GM12878 (cell line): ENCODE results near the gene ABCA3. TPM values are rescaled to one million over a fixed set of nuclear protein-coding genes. Genes with fewer than 3 reads are reported as not detected.

Experiments used
- ATAC-seq: fragments of 200-7000 bp; cut with Tn5 transposase; 3 replicates; pipeline ENCODE4 v1.9.1; 2020; ENCODE audit warnings: mild to moderate bottlenecking, moderate library complexity
- BruUV-seq: library from RNA; stranded (reverse); fragments of 400-500 nt; replicated peaks from 2 replicates; lab custom pipeline; 2021; lab: Mats Ljungman, UMichigan
- CTCF ChIA-PET: fragments of 300-600 bp; sonication (Branson Sonifier 250); formaldehyde crosslinking; extraction: SDS; loops from one replicate; lab custom pipeline; 2021; ENCODE audit warnings: inconsistent platforms; lab: Yijun Ruan, JAX
- POLR2A ChIA-PET: fragments of 350-600 bp; formaldehyde crosslinking; extraction: SDS; loops from one replicate; lab custom pipeline; 2021; ENCODE audit warnings: inconsistent platforms; lab: Charles Lee
- RAD21 ChIA-PET: fragments of 300-600 bp; sonication (Branson Sonifier 250); formaldehyde crosslinking; loops from one replicate; lab custom pipeline; 2023; ENCODE audit warnings: antibody characterized with exemption; ENCODE audit not compliant: unreplicated experiment; lab: Charles Lee
- SMC1A ChIA-PET: fragments of 300-600 bp; sonication (Branson Sonifier 250); formaldehyde crosslinking; loops from one replicate; lab custom pipeline; 2023; ENCODE audit not compliant: unreplicated experiment, uncharacterized antibody; lab: Charles Lee
- DNase-seq: peaks from one replicate; pipeline ENCODE4 v3.0.0-alpha.2; 2011; ENCODE audit warnings: low read depth, low spot score
- FAIRE-seq: peaks from 3 replicates; lab custom pipeline; 2011; peaks lifted over from hg19 to GRCh38; lab: Jason Lieb, UNC
- H2AFZ ChIP-seq: 2 replicates; pipeline ENCODE4 v1.6.0; 2011; ENCODE audit warnings: low read depth, low read length, control low read depth; ENCODE audit not compliant: control insufficient read depth
- H3K27ac ChIP-seq: 2 replicates; pipeline ENCODE4 v1.5.1; 2011; ENCODE audit warnings: control low read depth; ENCODE audit not compliant: control insufficient read depth, insufficient read depth
- H3K27me3 ChIP-seq, 2 experiments: replicated peaks in 1 of 2; 2 replicates each; pipeline versions ENCODE4 v1.6.0 to v1.6.1; 2011; ENCODE audit warnings: low read length in 1 of 2; ENCODE audit not compliant: control insufficient read depth in 2 of 2, insufficient read depth in 2 of 2
- H3K36me3 ChIP-seq, 2 experiments: 2 replicates each; pipeline ENCODE4 v1.5.1; 2011; ENCODE audit warnings: low read length in 1 of 2; ENCODE audit not compliant: control insufficient read depth in 2 of 2, insufficient read depth in 2 of 2
- H3K4me1 ChIP-seq: 2 replicates; pipeline ENCODE4 v1.6.1; 2011; ENCODE audit warnings: mild to moderate bottlenecking, low read length, moderate library complexity, mixed read lengths; ENCODE audit not compliant: control insufficient read depth, insufficient read depth
- H3K4me2 ChIP-seq: 2 replicates; pipeline ENCODE4 v1.6.0; 2011; ENCODE audit warnings: control low read depth; ENCODE audit not compliant: control insufficient read depth, insufficient read depth
- H3K4me3 ChIP-seq: fragments of 200-600 bp; sonication (generic); 2 replicates; pipeline ENCODE4 v1.5.1; 2016
- H3K79me2 ChIP-seq: 2 replicates; pipeline ENCODE4 v1.6.0; 2011; ENCODE audit warnings: low read length; ENCODE audit not compliant: control insufficient read depth, insufficient read depth
- H3K9ac ChIP-seq: 2 replicates; pipeline ENCODE4 v1.8.0; 2011; ENCODE audit warnings: low read length, control low read depth, mixed read lengths; ENCODE audit not compliant: control insufficient read depth, insufficient read depth
- H3K9me3 ChIP-seq: replicated peaks from 3 replicates; pipeline ENCODE4 v1.5.1; 2011; ENCODE audit warnings: mild to moderate bottlenecking, low read length; ENCODE audit not compliant: control insufficient read depth, insufficient read depth
- H4K20me1 ChIP-seq: 2 replicates; pipeline ENCODE4 v1.6.0; 2011; ENCODE audit not compliant: control insufficient read depth, insufficient read depth
- ATF3 ChIP-seq: IDR thresholded peaks from 2 replicates; pipeline ENCODE4 v1.6.1; 2011; ENCODE audit warnings: low read depth, mild to moderate bottlenecking, low read length, moderate library complexity, borderline replicate concordance; ENCODE audit errors: extremely low read depth
- ATF7 ChIP-seq: fragments of 450-650 bp; IDR thresholded peaks from 2 replicates; pipeline ENCODE4 v1.6.1; 2016; ENCODE audit warnings: low read depth, mild to moderate bottlenecking
- BACH1 ChIP-seq: fragments of 450-650 bp; IDR thresholded peaks from 2 replicates; pipeline ENCODE4 v1.6.1; 2017; ENCODE audit warnings: mild to moderate bottlenecking, borderline replicate concordance
- BRCA1 ChIP-seq: IDR thresholded peaks from 2 replicates; pipeline ENCODE4 v1.6.1; 2011; ENCODE audit warnings: low read depth, low read length, improper control_type of control experiment
- CBX5 ChIP-seq: sonication (generic); IDR thresholded peaks from 2 replicates; pipeline ENCODE4 v1.6.1; 2016; ENCODE audit warnings: low read depth, moderate library complexity, mild to moderate bottlenecking, inconsistent platforms
- EZH2 ChIP-seq: IDR thresholded peaks from 2 replicates; pipeline ENCODE4 v1.6.1; 2012; ENCODE audit warnings: low read depth, mild to moderate bottlenecking, control low read depth, inconsistent platforms, low read length, borderline replicate concordance; ENCODE audit not compliant: control insufficient read depth
- HCFC1 ChIP-seq: fragments of 150-350 bp; IDR thresholded peaks from 2 replicates; pipeline ENCODE4 v1.6.1; 2014; ENCODE audit warnings: low read length
- IKZF2 ChIP-seq, 2 experiments: fragments of 450-650 bp; IDR thresholded peaks; 2 replicates each; pipeline ENCODE4 v1.6.1; 2017; ENCODE audit warnings: mild to moderate bottlenecking in 2 of 2, moderate library complexity in 2 of 2
- NRF1 ChIP-seq: conservative IDR thresholded peaks from 2 replicates; pipeline ENCODE4 v1.6.1; 2011; ENCODE audit warnings: mild to moderate bottlenecking, low read depth, low read length, improper control_type of control experiment
- RAD21 ChIP-seq: IDR thresholded peaks from 2 replicates; pipeline ENCODE4 v1.6.1; 2011; ENCODE audit warnings: mild to moderate bottlenecking, low read depth, low read length, moderate library complexity; ENCODE audit not compliant: insufficient read depth
- RBBP5 ChIP-seq: fragments of 200-600 bp; sonication (generic); conservative IDR thresholded peaks from 2 replicates; pipeline ENCODE4 v1.6.1; 2016
- SRF ChIP-seq, 2 experiments: IDR thresholded peaks; 2 replicates each; pipeline ENCODE4 v1.6.1; 2011; ENCODE audit warnings: low read depth in 2 of 2, low read length in 2 of 2, mild to moderate bottlenecking in 1 of 2, moderate library complexity in 1 of 2
- SUPT20H ChIP-seq: IDR thresholded peaks from 2 replicates; pipeline ENCODE4 v1.6.1; 2011; ENCODE audit warnings: low read depth, mild to moderate bottlenecking, low read length, moderate library complexity, borderline replicate concordance; ENCODE audit not compliant: control insufficient read depth
- SUZ12 ChIP-seq: fragments of 200-600 bp; sonication (generic); IDR thresholded peaks from one replicate; pipeline ENCODE4 v1.6.1; 2018; ENCODE audit warnings: antibody characterized with exemption, mild to moderate bottlenecking; ENCODE audit not compliant: unreplicated experiment
- TCF7 ChIP-seq: IDR thresholded peaks from 2 replicates; pipeline ENCODE4 v1.6.1; 2014; ENCODE audit warnings: antibody characterized with exemption, borderline replicate concordance
- ZBTB40 ChIP-seq: fragments of 450-650 bp; IDR thresholded peaks from 2 replicates; pipeline ENCODE4 v1.6.1; 2016; ENCODE audit warnings: mild to moderate bottlenecking, moderate library complexity, borderline replicate concordance
- WGBS: methylation state at CpG from one replicate; pipeline ENCODE4 v1.1.6; 2016; ENCODE audit warnings: low lambda C conversion rate; ENCODE audit not compliant: insufficient replicate concordance, insufficient coverage; ENCODE audit errors: missing lambda C conversion rate; 5-methylcytosine and 5-hydroxymethylcytosine counted together
- in situ Hi-C: fragments of 300-500 bp; cut with MboI; formaldehyde crosslinking; loops from 9 replicates; pipeline ENCODE4 v1.14.3; 2018; ENCODE audit warnings: mixed read lengths
- intact Hi-C: fragments of 100-400 bp; cut with micrococcal nuclease; formaldehyde crosslinking; loops from one replicate; pipeline ENCODE4 v1.14.2; 2022; ENCODE audit not compliant: unreplicated experiment
- polyA plus RNA-seq, 11 experiments: library from polyadenylated mRNA; depleted of rRNA in 4 of 11; unstranded in 6 of 11; stranded (reverse) in 5 of 11; fragments of >200 nt; fragmentation: Nextera tagmentation in 4 of 11; fragmentation: Illumina TruSeq in 1 of 11; extraction: Ambion mirVana in 4 of 11; extraction: Trizol in 1 of 11; gene quantifications; 1 replicate in 1 of 11; 2 replicates in 10 of 11; pipeline versions ENCODE4 v1.2.1 to v1.2.3, GENCODE V29; 2011 to 2016; ENCODE audit warnings: inconsistent platforms in 2 of 11, missing spikeins in 2 of 11, low read depth in 1 of 11
- total RNA-seq, 4 experiments: library from RNA; depleted of rRNA in 3 of 4; stranded (reverse); fragments of >200 nt in 3 of 4; fragmentation: Illumina TruSeq in 1 of 4; extraction: Trizol in 1 of 4; gene quantifications; 2 replicates each; pipeline versions ENCODE4 v1.2.1 to v1.2.3, GENCODE V29; 2013 to 2021

ABCA3 gene
- total and polyA plus RNA-seq, 10 of the 15 experiments (the other 5 are each of a cell fraction or from before 2014, with no cell fraction given): 0.71 to 17.6 (median 6.7) TPM

- FAIRE-seq: no peak
- POLR2A ChIA-PET: interaction anchor here (0.6 kb wide), 1 partner anchor 64 kb away, joined by 3 read pairs; no protein-coding TSS in a partner anchor
- CTCF ChIA-PET: interaction anchor here (0.7 to 1.0 kb wide), 2 partner anchors 144 to 161 kb away, joined by 3 to 5 read pairs; no protein-coding TSS in a partner anchor
- no peak for DNase-seq
- no peaks in the 10 kb centered on the region for H3K4me1 ChIP-seq
- no peaks in the 10 kb centered on the region for H3K9me3 ChIP-seq
- SMC1A ChIA-PET: interaction anchor here (0.7 kb wide), 1 partner anchor 20 kb away, joined by 3 read pairs; no protein-coding TSS in a partner anchor
- no peak overlapping the region for H2AFZ ChIP-seq
- WGBS: 68% methylated on average over 25 of the region's 26 CpGs
- RAD21 ChIA-PET: no interaction called here
- no peak overlapping the region for H3K9ac ChIP-seq
- no peaks in the 10 kb centered on the region for H3K79me2 ChIP-seq
- H3K4me2 ChIP-seq: no peak overlapping the region
- TF ChIP-seq BACH1 (no peak), ATF3 (no peak), SUPT20H (no peak), IKZF2 (IDR thresholded peaks at IDR 0.05) (no peak), ATF7 (no peak), BRCA1 (no peak), SRF (IDR thresholded peaks at IDR 0.05; ENCODE audit: low read depth in 2 of 2, low read length in 2 of 2) (no peak), SUZ12 (no peak), RAD21 (no peak), TCF7 (no peak), NRF1 (no peak), RBBP5 (no peak), ZBTB40 (no peak), HCFC1 (no peak), EZH2 (no peak), CBX5 (no peak)
- in situ Hi-C loops: no loop called here
- H3K27ac ChIP-seq: no peak overlapping the region
- BruUV-seq: no TSS peak
- H3K36me3 ChIP-seq: no peaks in the 10 kb centered on the region
- intact Hi-C loops: no loop called here
- no peaks in the 10 kb centered on the region for H3K27me3 ChIP-seq
- no peaks in the 10 kb centered on the region for H4K20me1 ChIP-seq
- no peak overlapping the region for H3K4me3 ChIP-seq
- ATAC-seq: no peak
Observed at GRCh38 chr16:2278956-2279800, 61.4 kb downstream of the ABCA3 start.
